K562 (cell line): ENCODE data around the gene RPS2. TPM values are rescaled to one million over a fixed set of nuclear protein-coding genes. Genes with fewer than 3 reads are reported as not detected.
A peak's percentile ranks its signal among the peaks of the same experiment; 100 is the strongest.

Experiments used
- ATF2 ChIP-seq: sonication (generic); formaldehyde crosslinking; IDR thresholded peaks from 2 replicates; pipeline ENCODE4 v1.8.1; 2022; ENCODE audit warnings: missing genetic modification reagents
- BMI1 ChIP-seq: fragments of 150-350 bp; IDR thresholded peaks from 2 replicates; pipeline ENCODE4 v1.6.1; 2014; ENCODE audit warnings: low read length
- CEBPB ChIP-seq: fragments of 450-650 bp; IDR thresholded peaks from 2 replicates; pipeline ENCODE4 v1.6.1; 2016; ENCODE audit warnings: missing genetic modification characterization, missing compliant biosample characterization
- CEBPG ChIP-seq, 3 experiments: fragments of 200-800 bp in 1 of 3; sonication (Bioruptor generic) in 1 of 3; sonication (generic) in 1 of 3; formaldehyde crosslinking in 1 of 3; IDR thresholded peaks in 2 of 3; conservative IDR thresholded peaks in 1 of 3; 2 replicates each; pipeline versions ENCODE4 v1.6.1 to v1.8.0; 2016 to 2022; ENCODE audit warnings: missing compliant biosample characterization in 2 of 3, missing genetic modification characterization in 2 of 3, mild to moderate bottlenecking in 1 of 3, missing genetic modification reagents in 1 of 3
- COPS2 ChIP-seq: fragments of 450-650 bp; conservative IDR thresholded peaks from 2 replicates; pipeline ENCODE4 v1.6.1; 2016; ENCODE audit warnings: mild to moderate bottlenecking, moderate library complexity
- E2F6 ChIP-seq, 2 experiments: IDR thresholded peaks; 2 replicates each; pipeline ENCODE4 v1.6.1; 2011; ENCODE audit warnings: borderline replicate concordance in 1 of 2, control low read depth in 1 of 2, low read depth in 1 of 2, low read length in 1 of 2, mild to moderate bottlenecking in 1 of 2, mixed read lengths in 1 of 2, moderate library complexity in 1 of 2; ENCODE audit not compliant: insufficient read depth in 1 of 2, insufficient read length in 1 of 2, poor library complexity in 1 of 2, severe bottlenecking in 1 of 2; ENCODE audit errors: extremely low read depth in 1 of 2
- FOXA3 ChIP-seq, 2 experiments: fragments of 450-650 bp in 1 of 2; sonication (generic) in 1 of 2; formaldehyde crosslinking; IDR thresholded peaks in 1 of 2; conservative IDR thresholded peaks in 1 of 2; 2 replicates each; pipeline versions ENCODE4 v1.4.0 to v1.8.0; 2020 to 2022; ENCODE audit warnings: mild to moderate bottlenecking in 2 of 2, missing genetic modification reagents in 1 of 2
- GABPB1 ChIP-seq: sonication (generic); formaldehyde crosslinking; IDR thresholded peaks from 2 replicates; pipeline ENCODE4 v1.8.0; 2022; ENCODE audit warnings: mild to moderate bottlenecking, missing genetic modification reagents
- HDAC1 ChIP-seq, 2 experiments: fragments of 450-650 bp; IDR thresholded peaks; 2 replicates each; pipeline ENCODE4 v1.6.1; 2016 to 2017; ENCODE audit warnings: inconsistent platforms in 1 of 2, mild to moderate bottlenecking in 1 of 2, moderate library complexity in 1 of 2
- MEIS2 ChIP-seq: fragments of 450-650 bp; IDR thresholded peaks from 2 replicates; pipeline ENCODE4 v1.6.1; 2014; ENCODE audit warnings: mild to moderate bottlenecking; ENCODE audit not compliant: partially characterized antibody
- NEUROD1 ChIP-seq: fragments of 150-350 bp; IDR thresholded peaks from 2 replicates; pipeline ENCODE4 v1.6.1; 2014; ENCODE audit warnings: borderline replicate concordance, low read length, low read depth; ENCODE audit not compliant: partially characterized antibody
- NFRKB ChIP-seq: fragments of 450-650 bp; IDR thresholded peaks from 2 replicates; pipeline ENCODE4 v1.6.1; 2016; ENCODE audit warnings: low read depth
- PBX2 ChIP-seq, 2 experiments: IDR thresholded peaks in 1 of 2; conservative IDR thresholded peaks in 1 of 2; 2 replicates each; pipeline ENCODE4 v1.6.1; 2016; ENCODE audit warnings: low read depth in 2 of 2, mild to moderate bottlenecking in 1 of 2, missing compliant biosample characterization in 1 of 2, missing genetic modification characterization in 1 of 2, moderate library complexity in 1 of 2
- SAFB2 ChIP-seq: fragments of 200-400 bp; formaldehyde crosslinking; IDR thresholded peaks from 2 replicates; pipeline ENCODE4 v1.6.1; 2018; ENCODE audit warnings: borderline replicate concordance, low read length, low read depth, moderate library complexity; ENCODE audit not compliant: severe bottlenecking
- STAT5A ChIP-seq: IDR thresholded peaks from 2 replicates; pipeline ENCODE4 v1.6.1; 2012; ENCODE audit warnings: low read length, inconsistent platforms, borderline replicate concordance
- THRB ChIP-seq: fragments of 450-650 bp; formaldehyde crosslinking; conservative IDR thresholded peaks from 2 replicates; pipeline ENCODE4 v1.4.0; 2022; ENCODE audit warnings: mild to moderate bottlenecking, missing genetic modification characterization
- ZNF395 ChIP-seq: fragments of 200-800 bp; sonication (Bioruptor generic); IDR thresholded peaks from 2 replicates; pipeline ENCODE4 v1.6.1; 2017; ENCODE audit warnings: missing genetic modification characterization, missing compliant biosample characterization
- ZNF586 ChIP-seq: fragments of 450-650 bp; formaldehyde crosslinking; conservative IDR thresholded peaks from 2 replicates; pipeline ENCODE4 v1.4.0; 2020; ENCODE audit warnings: mild to moderate bottlenecking, moderate library complexity
- polyA plus RNA-seq, 8 experiments: library from polyadenylated mRNA; depleted of rRNA in 4 of 8; stranded (reverse) in 5 of 8; unstranded in 3 of 8; fragments of >200 nt; fragmentation: Nextera tagmentation in 2 of 8; fragmentation: Illumina TruSeq in 1 of 8; extraction: Ambion mirVana in 2 of 8; extraction: Trizol in 1 of 8; gene quantifications; 2 replicates each; pipeline versions ENCODE4 v1.2.1 to v1.2.3, GENCODE V29; 2011 to 2014; ENCODE audit warnings: inconsistent platforms in 1 of 8, missing spikeins in 1 of 8
- total RNA-seq, 7 experiments: library from RNA; depleted of rRNA in 6 of 7; stranded (reverse); fragments of >200 nt in 6 of 7; fragmentation: Illumina TruSeq in 2 of 7; extraction: Trizol in 2 of 7; gene quantifications; 2 replicates each; pipeline versions ENCODE4 v1.2.1 to v1.2.3, GENCODE V29; 2011 to 2021; ENCODE audit warnings: low replicate concordance in 1 of 7

RPS2 gene
- total and polyA plus RNA-seq, 9 of the 15 experiments (the other 6 are each of a cell fraction or from before 2014, with no cell fraction given) = 834 to 4,794 (median 3,793) TPM

- TF ChIP-seq NEUROD1 = no peak
- TF ChIP-seq BMI1 = no peak
- TF ChIP-seq FOXA3 (CRISPR knock-in tag; conservative IDR thresholded peaks at IDR 0.05 in 1 of 2, IDR thresholded peaks at IDR 0.05 in 1 of 2) = peak in 1 of 2 experiments; percentile 84; a peak in 2 of 4 replicates
- TF ChIP-seq GABPB1 (CRISPR knock-in tag) = no peak
- no peak for TF ChIP-seq NFRKB
- peak; percentile 69; the same call in 1 of the 2 replicates for TF ChIP-seq CEBPG (CRISPR knock-in tag; IDR thresholded peaks at IDR 0.05)
- TF ChIP-seq CEBPG (tag; conservative IDR thresholded peaks at IDR 0.05 in 1 of 2, IDR thresholded peaks at IDR 0.05 in 1 of 2) = peak in 1 of 2 experiments; percentile 55; a peak in 1 of 4 replicates
- TF ChIP-seq COPS2 = no peak
- TF ChIP-seq E2F6 (IDR thresholded peaks at IDR 0.05; ENCODE audit: borderline replicate concordance in 1 of 2, extremely low read depth in 1 of 2, insufficient read depth in 1 of 2, insufficient read length in 1 of 2, low read depth in 1 of 2, low read length in 1 of 2, poor library complexity in 1 of 2, severe bottlenecking in 1 of 2) = no peak
- TF ChIP-seq CEBPB (tag) = peak; percentile 53
- TF ChIP-seq HDAC1 (IDR thresholded peaks at IDR 0.05) = no peak
- TF ChIP-seq SAFB2 = no peak
- no peak for TF ChIP-seq THRB (CRISPR knock-in tag)
- no peak for TF ChIP-seq STAT5A
- TF ChIP-seq ZNF586 (CRISPR knock-in tag) = no peak
- peak; percentile 51 for TF ChIP-seq MEIS2
- no peak for TF ChIP-seq ATF2 (CRISPR knock-in tag)
- TF ChIP-seq ZNF395 (CRISPR knock-in tag) = peak; percentile 58; the same call in 1 of the 2 replicates
- no peak for TF ChIP-seq PBX2 (CRISPR knock-in tag; IDR thresholded peaks at IDR 0.05; ENCODE audit: low read depth)
- 0 out of 2 replicates have a peak, but pooled peaks have one; percentile 15 for TF ChIP-seq PBX2 (tag; conservative IDR thresholded peaks at IDR 0.05; ENCODE audit: low read depth)
Measured at GRCh38 chr16:1993731-1994131, 29.1 kb upstream of the RPS2 start (continued).
